Lower leg skin (tissue), 4 donors: ENCODE measurements around the gene KCNC1. TPM values are rescaled to one million over a fixed set of nuclear protein-coding genes. Genes with fewer than 3 reads are reported as not detected.

Experiments used
- DNase-seq, 2 donors: peaks; one replicate each; pipeline ENCODE4 v3.0.0-alpha.2; 2019; ENCODE audit warnings: low spot score in 2 of 2
- H3K4me3 ChIP-seq: fragments of 200-600 bp; sonication (generic); 2 replicates; pipeline ENCODE4 v1.5.1; 2017; ENCODE audit warnings: mild to moderate bottlenecking, low read depth; ENCODE audit not compliant: poor library complexity, severe bottlenecking
- POLR2A ChIP-seq, 2 donors: fragments of 450-650 bp; IDR thresholded peaks; one replicate each; pipeline ENCODE4 v1.6.1; 2016 to 2017; ENCODE audit warnings: antibody characterized with exemption in 2 of 2, mild to moderate bottlenecking in 1 of 2, moderate library complexity in 1 of 2
- WGBS, 2 donors: methylation state at CpG; one replicate each; pipeline ENCODE4 v1.1.5; 2018; 5-methylcytosine and 5-hydroxymethylcytosine counted together
- intact Hi-C: fragments of 100-400 bp; cut with DNase I; formaldehyde crosslinking; loops from one replicate; pipeline ENCODE4 v1.15.0; 2023; ENCODE audit warnings: low total_unique reads
- total RNA-seq, 4 donors: library from RNA; depleted of rRNA; stranded (reverse); fragments of >200 nt; gene quantifications; one replicate each; pipeline ENCODE4 v1.1.0, GENCODE V29; 2016
- TF ChIP-seq, protein P1 (sequence below), 3 donors: fragments of 450-650 bp; IDR thresholded peaks; one replicate each; pipeline ENCODE4 v1.5.1; 2016; ENCODE audit warnings: antibody characterized with exemption in 3 of 3, mild to moderate bottlenecking in 3 of 3, moderate library complexity in 2 of 3

KCNC1 gene
- total RNA-seq, 4 donors from 2014 or later = 0.06 TPM; not detected in 3

DNA sequence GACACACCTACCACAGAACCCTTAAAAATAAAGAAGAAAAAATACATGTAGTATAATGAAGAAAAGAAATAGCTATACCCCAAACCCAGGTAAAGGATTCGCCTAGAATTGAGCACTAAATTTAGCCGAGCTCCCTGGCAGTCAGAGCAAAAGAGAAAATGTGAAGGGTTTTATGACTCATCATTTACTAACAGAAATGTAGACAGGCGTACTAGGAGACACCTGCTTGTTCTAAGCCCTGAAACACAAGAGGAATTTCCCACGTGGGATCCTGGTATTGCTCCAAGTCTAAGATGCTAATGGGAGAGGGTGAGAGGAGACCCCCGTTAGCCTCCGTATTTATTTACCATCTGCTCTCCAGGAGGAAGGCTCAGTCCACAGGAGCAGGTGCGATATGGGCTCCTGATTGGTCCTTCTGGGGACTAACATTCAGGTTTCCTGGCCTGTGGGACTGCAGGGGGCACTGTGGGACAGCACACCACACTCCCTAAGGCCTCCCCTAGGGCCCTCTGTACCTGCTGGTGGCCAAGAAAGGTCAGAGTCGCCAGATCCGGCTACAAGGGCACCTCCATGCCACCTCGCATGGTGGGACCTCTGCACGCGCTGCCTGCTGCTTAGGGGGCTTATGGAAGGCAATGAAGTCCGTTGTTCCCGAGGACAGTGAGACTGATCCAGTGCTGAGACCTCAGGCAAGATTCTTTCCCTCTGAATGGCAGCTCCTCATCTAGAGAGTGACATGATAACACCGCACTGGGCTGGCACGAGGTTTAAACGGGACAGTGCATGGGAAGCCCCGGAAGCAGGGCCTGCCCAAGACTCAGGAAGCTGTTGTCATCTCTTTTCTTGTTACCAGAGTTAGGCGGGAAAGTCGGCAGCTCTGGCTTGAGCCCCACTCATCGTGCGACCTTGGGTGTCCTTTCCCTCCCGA is 25.8 kb downstream of the KCNC1 start:
- H3K4me3 ChIP-seq = no peak overlapping the region
- 64 to 69% methylated on average over 23 of the region's 23 CpGs for WGBS, 2 donors
- intact Hi-C loops = loop anchor here (10.0 kb wide), 1 partner anchor 214 kb away; no protein-coding TSS in a partner anchor
- DNase-seq = no peak
- TF ChIP-seq, protein P1, sequence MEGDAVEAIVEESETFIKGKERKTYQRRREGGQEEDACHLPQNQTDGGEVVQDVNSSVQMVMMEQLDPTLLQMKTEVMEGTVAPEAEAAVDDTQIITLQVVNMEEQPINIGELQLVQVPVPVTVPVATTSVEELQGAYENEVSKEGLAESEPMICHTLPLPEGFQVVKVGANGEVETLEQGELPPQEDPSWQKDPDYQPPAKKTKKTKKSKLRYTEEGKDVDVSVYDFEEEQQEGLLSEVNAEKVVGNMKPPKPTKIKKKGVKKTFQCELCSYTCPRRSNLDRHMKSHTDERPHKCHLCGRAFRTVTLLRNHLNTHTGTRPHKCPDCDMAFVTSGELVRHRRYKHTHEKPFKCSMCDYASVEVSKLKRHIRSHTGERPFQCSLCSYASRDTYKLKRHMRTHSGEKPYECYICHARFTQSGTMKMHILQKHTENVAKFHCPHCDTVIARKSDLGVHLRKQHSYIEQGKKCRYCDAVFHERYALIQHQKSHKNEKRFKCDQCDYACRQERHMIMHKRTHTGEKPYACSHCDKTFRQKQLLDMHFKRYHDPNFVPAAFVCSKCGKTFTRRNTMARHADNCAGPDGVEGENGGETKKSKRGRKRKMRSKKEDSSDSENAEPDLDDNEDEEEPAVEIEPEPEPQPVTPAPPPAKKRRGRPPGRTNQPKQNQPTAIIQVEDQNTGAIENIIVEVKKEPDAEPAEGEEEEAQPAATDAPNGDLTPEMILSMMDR (IDR thresholded peaks at IDR 0.05) = no peak
- no peak for TF ChIP-seq POLR2A (IDR thresholded peaks at IDR 0.05)

DNA sequence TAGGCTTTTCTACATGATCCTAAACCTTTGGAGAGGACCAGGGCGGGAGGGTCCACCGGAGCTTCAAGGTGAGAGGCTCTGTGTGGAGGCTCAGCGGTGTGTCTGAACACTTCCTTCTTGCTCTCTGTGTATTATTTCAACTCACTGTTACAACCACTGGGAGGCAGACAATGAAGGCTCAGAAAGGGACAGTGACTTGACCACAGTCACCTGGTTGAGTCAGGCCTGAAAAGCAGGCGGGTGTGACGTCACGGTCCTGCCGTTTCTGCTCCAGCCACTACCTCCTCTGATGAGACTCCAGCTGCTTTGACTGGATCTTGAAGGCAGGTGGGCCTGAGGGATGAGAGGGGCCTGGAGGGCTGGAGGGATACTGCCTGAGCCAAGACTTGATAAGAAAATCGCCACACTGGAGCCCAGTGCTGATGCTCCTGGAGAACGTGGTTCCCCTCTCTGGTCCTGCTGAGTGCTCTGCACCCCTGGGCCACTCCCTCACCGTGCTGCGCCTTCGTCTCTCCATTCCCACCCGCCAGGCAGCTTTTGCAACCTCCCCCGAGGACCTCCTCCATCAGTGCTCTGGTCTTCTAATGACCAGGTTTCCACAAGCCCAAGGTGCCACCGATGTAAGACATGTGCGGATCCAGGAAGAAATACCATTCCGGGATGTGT is 27.9 kb downstream of the KCNC1 start:
- TF ChIP-seq, protein P1 (IDR thresholded peaks at IDR 0.05) = no peak
- no peak for TF ChIP-seq POLR2A (IDR thresholded peaks at IDR 0.05)
- intact Hi-C loops = loop anchor here (10.0 kb wide), 1 partner anchor 212 kb away; no protein-coding TSS in a partner anchor
- 84 to 86% methylated on average over 17 of the region's 17 CpGs for WGBS, 2 donors
- no peak overlapping the region for H3K4me3 ChIP-seq
- no peak for DNase-seq

DNA sequence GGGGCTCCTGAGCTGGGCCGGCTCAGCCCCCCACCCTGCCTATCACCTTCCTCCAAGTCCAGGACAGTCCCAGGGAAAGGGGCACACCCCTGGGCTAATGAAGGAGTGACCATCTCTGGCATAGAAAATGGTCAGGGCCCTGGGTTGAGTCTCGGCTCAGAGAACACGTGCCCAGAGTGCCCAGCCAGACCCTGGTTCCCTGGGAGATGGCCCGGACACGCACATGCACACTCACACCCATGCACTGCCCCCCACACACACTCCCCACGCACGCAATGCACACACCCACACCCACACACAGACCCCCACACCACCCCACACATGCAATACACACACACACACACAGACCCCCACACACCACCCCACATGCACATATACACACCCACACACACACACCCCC is 28.7 kb downstream of the KCNC1 start:
- no peak for TF ChIP-seq POLR2A (IDR thresholded peaks at IDR 0.05)
- TF ChIP-seq, protein P1 (IDR thresholded peaks at IDR 0.05) = no peak
- no peak for DNase-seq
- intact Hi-C loops = loop anchor here (10.0 kb wide), 1 partner anchor 212 kb away; no protein-coding TSS in a partner anchor
- 71 to 80% methylated on average over 5 to 7 of the region's 7 CpGs for WGBS, 2 donors
- H3K4me3 ChIP-seq = no peak overlapping the region

DNA sequence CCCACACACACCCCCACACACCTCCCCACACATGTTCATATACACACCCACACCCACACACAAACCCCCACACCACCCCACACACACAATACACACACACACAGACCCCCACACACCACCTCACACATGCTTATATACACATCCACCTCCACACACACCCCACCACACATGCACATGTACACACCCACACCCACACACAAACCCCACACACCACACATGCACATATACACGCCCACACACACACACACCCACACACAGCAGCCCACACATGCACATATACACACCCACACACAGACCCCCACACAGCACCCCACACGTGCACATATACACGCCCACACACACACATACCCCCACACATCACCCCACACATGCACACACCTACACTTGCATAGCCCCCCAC is 29.1 kb downstream of the KCNC1 start:
- no peak overlapping the region for H3K4me3 ChIP-seq
- TF ChIP-seq, protein P1 (IDR thresholded peaks at IDR 0.05) = no peak
- no peak for TF ChIP-seq POLR2A (IDR thresholded peaks at IDR 0.05)
- WGBS, 2 donors = 55 to 57% methylated on average over 3 of the region's 3 CpGs
- DNase-seq = no peak
- intact Hi-C loops = loop anchor here (10.0 kb wide), 1 partner anchor 211 kb away; no protein-coding TSS in a partner anchor

DNA sequence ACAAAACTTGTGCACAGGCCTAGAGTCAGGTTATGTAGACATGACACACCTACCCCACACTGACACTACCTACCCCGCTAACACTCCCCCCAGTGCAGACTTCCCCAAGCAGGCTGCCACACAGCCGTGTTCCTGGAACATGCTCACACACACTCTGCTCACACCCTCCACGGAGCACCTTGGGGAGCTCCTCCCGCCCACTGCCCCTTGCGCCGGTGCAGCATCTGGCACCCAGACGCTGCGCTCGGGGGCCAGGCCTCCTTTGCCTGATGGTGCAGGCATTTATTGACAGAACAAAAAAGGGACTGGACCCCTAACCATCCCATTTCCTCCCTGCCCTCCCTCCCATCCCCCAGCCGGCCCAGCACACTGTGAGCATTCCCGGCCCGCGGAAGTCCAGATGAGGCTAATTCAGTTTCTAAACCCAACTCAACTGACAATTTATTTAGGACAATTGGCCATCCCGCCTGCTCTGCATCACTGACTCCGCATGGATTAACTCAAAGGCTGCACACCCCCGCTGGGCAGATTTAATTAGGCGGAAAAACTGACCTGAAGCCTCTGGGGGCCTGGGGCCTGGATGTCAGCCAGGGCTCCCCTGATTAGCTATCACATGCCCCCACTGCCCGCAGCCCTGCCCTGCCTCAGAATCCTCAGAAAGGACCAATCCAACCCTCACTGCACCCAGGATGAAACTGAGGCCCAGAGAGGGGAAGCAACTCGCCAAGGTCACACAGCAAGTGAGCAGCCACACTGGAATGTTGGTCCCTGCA is 30.1 kb downstream of the KCNC1 start:
- intact Hi-C loops = loop anchor here (10.0 kb wide), 1 partner anchor 210 kb away; no protein-coding TSS in a partner anchor
- TF ChIP-seq, protein P1 (IDR thresholded peaks at IDR 0.05) = no peak
- no peak for TF ChIP-seq POLR2A (IDR thresholded peaks at IDR 0.05)
- H3K4me3 ChIP-seq = no peak overlapping the region

More for the DNA sequence above, 30.1 kb downstream of the KCNC1 start:
- DNase-seq = no peak
- WGBS, 2 donors = 65 to 70% methylated on average over 19 of the region's 19 CpGs
